HS-27A (cell line): ENCODE data around the gene ACRV1.

Experiments used
- DNase-seq: peaks from one replicate; pipeline ENCODE4 v3.0.0-alpha.2; 2012; ENCODE audit warnings: low read depth, missing footprints

Gene ACRV1

GRCh38 chr11:125649465-125650166, 31.0 kb downstream of the ACRV1 start:
- DNase-seq = no peak

- no peak for DNase-seq
Observed at GRCh38 chr11:125645871-125646270, 34.8 kb downstream of the ACRV1 start.

GRCh38 chr11:125638315-125638714, 42.3 kb downstream of the ACRV1 start:
- DNase-seq = no peak

- no peak for DNase-seq
Observed at GRCh38 chr11:125637840-125638239, 42.8 kb downstream of the ACRV1 start.

- no peak for DNase-seq
Observed at GRCh38 chr11:125627236-125627910, 53.3 kb downstream of the ACRV1 start.

GRCh38 chr11:125626288-125626950, 54.2 kb downstream of the ACRV1 start:
- peak; percentile 45 for DNase-seq

GRCh38 chr11:125625630-125626287, 54.9 kb downstream of the ACRV1 start:
- peak; percentile 56 for DNase-seq

GRCh38 chr11:125625225-125625629, 55.4 kb downstream of the ACRV1 start:
- peak; percentile 11 for DNase-seq

- no peak for DNase-seq
Observed at GRCh38 chr11:125624756-125625213, 55.9 kb downstream of the ACRV1 start, which contains the start of gene CHEK1. Gene CHEK1, plus strand, starts transcription at chr11:125625163. Its CDS starts 1,606 bp downstream, at chr11:125626769.

- DNase-seq = no peak
Observed at GRCh38 chr11:125623064-125623463, 57.6 kb downstream of the ACRV1 start.

GRCh38 chr11:125621995-125622394, 58.7 kb downstream of the ACRV1 start:
- DNase-seq = no peak
